GM13976 (cell line): ENCODE results near the gene KRT81.

Source experiments
- DNase-seq: peaks from one replicate; pipeline ENCODE4 v3.0.0; 2012; ENCODE audit warnings: low spot score
- CTCF ChIP-seq: IDR thresholded peaks from 2 replicates; pipeline ENCODE4 v1.5.1; 2012; ENCODE audit warnings: borderline replicate concordance, mild to moderate bottlenecking; ENCODE audit not compliant: insufficient read depth; ENCODE audit errors: extremely low read depth, missing control alignments, control extremely low read depth
- in situ Hi-C: fragments of 300-500 bp; cut with MboI; formaldehyde crosslinking; loops from one replicate; pipeline ENCODE4 v1.12.0; 2022; ENCODE audit warnings: low sequenced_read_pairs, mixed read lengths, inconsistent platforms; ENCODE audit not compliant: unreplicated experiment

Gene KRT81

GRCh38 chr12:52324153-52324444, 32.8 kb upstream of the KRT81 start:
- no peak for TF ChIP-seq CTCF
- DNase-seq, result no peak
- in situ Hi-C loops, result no loop called here

GRCh38 chr12:52323416-52324152, 32.2 kb upstream of the KRT81 start:
- DNase-seq, result no peak
- in situ Hi-C loops, result no loop called here
- no peak for TF ChIP-seq CTCF

GRCh38 chr12:52323001-52323400, 31.7 kb upstream of the KRT81 start:
- no peak for DNase-seq
- in situ Hi-C loops, result no loop called here
- TF ChIP-seq CTCF, result no peak

GRCh38 chr12:52322069-52322468, 30.7 kb upstream of the KRT81 start:
- no peak for TF ChIP-seq CTCF
- in situ Hi-C loops, result no loop called here
- DNase-seq, result no peak

GRCh38 chr12:52321418-52321817, 30.1 kb upstream of the KRT81 start:
- in situ Hi-C loops, result no loop called here
- DNase-seq, result no peak
- TF ChIP-seq CTCF, result no peak

- TF ChIP-seq CTCF, result no peak
- DNase-seq, result no peak
- in situ Hi-C loops, result no loop called here
Observed at GRCh38 chr12:52320784-52321400, 29.6 kb upstream of the KRT81 start, which contains the start of gene KRT83. KRT83 (minus strand) TSS chr12:52321398; CDS start chr12:52321335, 63 bp downstream.
